DND-41 (cell line): Measurements from ENCODE around the gene HLA-DMB.

Experiments
- ATAC-seq: fragments of 200-7000 bp; cut with Tn5 transposase; 3 replicates; pipeline ENCODE4 v1.9.1; 2021; ENCODE audit warnings: low read depth; ENCODE audit not compliant: insufficient read depth
- DNase-seq: peaks from one replicate; pipeline ENCODE4 v3.0.0-alpha.2; 2020
- H2AFZ ChIP-seq: 2 replicates; pipeline ENCODE4 v1.6.0; 2012; ENCODE audit warnings: low read depth, low read length
- H3K27ac ChIP-seq: 2 replicates; pipeline ENCODE4 v1.5.1; 2012; ENCODE audit warnings: low read length, inconsistent platforms
- H3K27me3 ChIP-seq: fragments of 200-600 bp; sonication (generic); 2 replicates; pipeline ENCODE4 v1.6.0; 2012; ENCODE audit warnings: low read length, mild to moderate bottlenecking, inconsistent platforms; ENCODE audit not compliant: insufficient read depth, poor library complexity
- H3K36me3 ChIP-seq: 2 replicates; pipeline ENCODE4 v1.5.1; 2012; ENCODE audit warnings: low read length, inconsistent platforms; ENCODE audit not compliant: insufficient read depth
- H3K4me1 ChIP-seq: 2 replicates; pipeline ENCODE4 v1.5.1; 2012; ENCODE audit warnings: mild to moderate bottlenecking, low read length; ENCODE audit not compliant: insufficient read depth
- H3K4me2 ChIP-seq: 2 replicates; pipeline ENCODE4 v1.6.0; 2012; ENCODE audit warnings: mild to moderate bottlenecking, moderate library complexity, low read length, inconsistent platforms; ENCODE audit not compliant: insufficient read depth
- H3K4me3 ChIP-seq, 2 experiments: fragments of 200-600 bp in 1 of 2; shearing (Covaris generic) in 1 of 2; 2 replicates each; pipeline ENCODE4 v1.5.1; 2012 to 2016; ENCODE audit warnings: inconsistent platforms in 2 of 2, low read length in 2 of 2, mild to moderate bottlenecking in 2 of 2, low read depth in 1 of 2, moderate library complexity in 1 of 2
- H3K79me2 ChIP-seq: 2 replicates; pipeline ENCODE4 v1.6.0; 2012; ENCODE audit warnings: low read length, inconsistent platforms; ENCODE audit not compliant: insufficient read depth
- H3K9ac ChIP-seq: 2 replicates; pipeline ENCODE4 v1.6.0; 2012; ENCODE audit warnings: low read depth, mild to moderate bottlenecking, inconsistent platforms, low read length, moderate library complexity
- H3K9me3 ChIP-seq: 2 replicates; pipeline ENCODE4 v1.5.1; 2012; ENCODE audit warnings: low read length, moderate library complexity, mild to moderate bottlenecking, inconsistent platforms; ENCODE audit not compliant: insufficient read depth, severe bottlenecking
- H4K20me1 ChIP-seq: 2 replicates; pipeline ENCODE4 v1.6.0; 2012; ENCODE audit warnings: low read length; ENCODE audit not compliant: insufficient read depth
- EZH2 ChIP-seq: IDR thresholded peaks from 3 replicates; pipeline ENCODE4 v1.6.1; 2012; ENCODE audit warnings: borderline replicate concordance, low read depth, mild to moderate bottlenecking, moderate library complexity, low read length, inconsistent platforms; ENCODE audit not compliant: severe bottlenecking
- TF ChIP-seq, protein P1 (sequence below): IDR thresholded peaks from 2 replicates; pipeline ENCODE4 v1.5.1; 2012; ENCODE audit warnings: borderline replicate concordance, low read length, moderate library complexity, mild to moderate bottlenecking; ENCODE audit not compliant: poor library complexity, severe bottlenecking; ENCODE audit errors: extremely low read depth

The HLA-DMB gene

DNA sequence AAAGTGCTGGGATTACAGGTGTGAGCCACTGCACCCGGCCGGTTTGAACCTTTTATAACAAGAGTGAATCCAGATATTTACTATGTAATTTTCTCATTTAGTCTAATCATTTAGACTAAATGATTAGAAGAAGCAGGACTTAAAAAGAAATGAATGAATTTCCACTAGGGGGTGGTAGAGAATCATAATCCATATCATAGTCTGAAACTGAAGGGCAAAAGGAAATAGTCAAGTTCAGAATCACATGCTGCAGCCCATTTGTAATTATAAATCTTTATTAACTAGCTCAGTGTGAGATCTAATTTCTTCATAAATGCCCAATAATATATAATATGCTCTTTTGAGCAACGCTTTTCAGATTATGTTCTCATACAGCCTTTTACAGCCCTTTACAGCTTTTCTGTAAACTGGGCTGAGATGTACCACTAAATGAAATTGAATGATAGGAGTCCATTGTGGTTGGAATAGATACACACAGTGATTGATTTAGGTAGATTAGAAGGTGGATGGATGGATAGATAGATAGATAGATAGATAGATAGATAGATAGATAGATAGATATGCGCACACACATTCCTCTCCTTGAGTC, 55.0 kb downstream of the HLA-DMB start:
- peak; percentile 73; the same call in 2 of the 3 replicates for ATAC-seq
- no peak overlapping the region for H3K27ac ChIP-seq
- H3K9me3 ChIP-seq: no peaks in the 10 kb centered on the region
- H3K4me3 ChIP-seq: no peak overlapping the region
- no peaks in the 10 kb centered on the region for H3K4me1 ChIP-seq
- H3K4me2 ChIP-seq: no peak overlapping the region
- no peak overlapping the region for H3K9ac ChIP-seq
- TF ChIP-seq, protein P1, sequence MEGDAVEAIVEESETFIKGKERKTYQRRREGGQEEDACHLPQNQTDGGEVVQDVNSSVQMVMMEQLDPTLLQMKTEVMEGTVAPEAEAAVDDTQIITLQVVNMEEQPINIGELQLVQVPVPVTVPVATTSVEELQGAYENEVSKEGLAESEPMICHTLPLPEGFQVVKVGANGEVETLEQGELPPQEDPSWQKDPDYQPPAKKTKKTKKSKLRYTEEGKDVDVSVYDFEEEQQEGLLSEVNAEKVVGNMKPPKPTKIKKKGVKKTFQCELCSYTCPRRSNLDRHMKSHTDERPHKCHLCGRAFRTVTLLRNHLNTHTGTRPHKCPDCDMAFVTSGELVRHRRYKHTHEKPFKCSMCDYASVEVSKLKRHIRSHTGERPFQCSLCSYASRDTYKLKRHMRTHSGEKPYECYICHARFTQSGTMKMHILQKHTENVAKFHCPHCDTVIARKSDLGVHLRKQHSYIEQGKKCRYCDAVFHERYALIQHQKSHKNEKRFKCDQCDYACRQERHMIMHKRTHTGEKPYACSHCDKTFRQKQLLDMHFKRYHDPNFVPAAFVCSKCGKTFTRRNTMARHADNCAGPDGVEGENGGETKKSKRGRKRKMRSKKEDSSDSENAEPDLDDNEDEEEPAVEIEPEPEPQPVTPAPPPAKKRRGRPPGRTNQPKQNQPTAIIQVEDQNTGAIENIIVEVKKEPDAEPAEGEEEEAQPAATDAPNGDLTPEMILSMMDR: peak; percentile 71
- TF ChIP-seq EZH2: no peak
- no peak for DNase-seq
- peaks cover 22% of the 10 kb centered on the region for H3K27me3 ChIP-seq
- no peaks in the 10 kb centered on the region for H3K79me2 ChIP-seq
- no peak overlapping the region for H2AFZ ChIP-seq
- H3K36me3 ChIP-seq: no peaks in the 10 kb centered on the region
- H4K20me1 ChIP-seq: no peaks in the 10 kb centered on the region
